NCI-H82 (cell line): ENCODE results near the gene GLB1L2.

Experiments
- DNase-seq: peaks from one replicate; lab custom pipeline; 2025; lab: John Stamatoyannopoulos, UW

GLB1L2 gene

DNA sequence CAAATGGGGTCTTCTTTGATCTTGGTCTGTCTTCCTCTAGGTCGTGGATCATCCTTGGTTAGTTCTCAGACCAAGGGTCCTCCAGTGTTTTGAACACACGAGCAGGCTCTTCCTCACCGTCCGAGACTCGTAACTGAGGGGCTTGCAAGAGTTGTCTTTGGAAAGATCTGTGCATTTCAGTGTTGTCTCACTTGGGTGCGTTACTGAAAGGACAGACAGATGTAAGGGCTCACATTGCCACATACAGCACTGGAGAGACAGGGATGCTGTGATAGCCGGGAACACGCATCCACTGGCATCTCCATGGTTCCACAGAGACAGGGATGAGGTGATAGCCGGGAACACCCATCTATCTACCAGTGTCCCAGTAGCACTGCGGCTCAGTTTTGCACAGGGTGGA lies 15.7 kb downstream of the GLB1L2 start:
- no peak for DNase-seq

- DNase-seq: no peak
Observed at GRCh38 chr11:134349109-134349801, 17.5 kb downstream of the GLB1L2 start.

DNA sequence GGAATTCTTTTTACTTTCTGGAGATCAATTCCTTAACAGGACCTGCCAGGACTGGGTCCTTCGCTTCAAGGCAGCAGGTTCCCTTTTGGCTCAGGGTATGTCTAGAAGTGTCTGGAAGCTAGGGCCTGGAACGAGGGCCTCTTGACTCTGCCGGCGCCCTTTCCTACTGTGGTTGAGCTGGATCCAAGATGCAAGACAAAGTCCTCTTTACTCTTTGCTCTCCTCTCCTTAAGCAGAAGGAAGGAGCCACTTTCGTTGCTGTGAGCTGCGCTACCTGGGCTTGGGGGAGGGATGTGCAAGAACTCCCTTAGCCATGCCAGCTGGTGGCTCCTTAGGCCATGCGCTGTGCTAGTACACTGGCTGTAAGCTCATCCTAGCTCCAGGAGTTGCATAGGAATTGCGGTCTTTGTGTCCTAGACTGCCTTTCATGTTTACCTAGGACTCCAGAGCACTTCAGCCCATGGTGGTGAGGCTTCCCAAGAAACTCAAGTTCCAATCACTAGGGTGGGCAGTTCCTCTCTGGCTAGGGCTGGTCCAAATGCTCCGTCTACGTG lies 18.1 kb downstream of the GLB1L2 start:
- no peak for DNase-seq

DNA sequence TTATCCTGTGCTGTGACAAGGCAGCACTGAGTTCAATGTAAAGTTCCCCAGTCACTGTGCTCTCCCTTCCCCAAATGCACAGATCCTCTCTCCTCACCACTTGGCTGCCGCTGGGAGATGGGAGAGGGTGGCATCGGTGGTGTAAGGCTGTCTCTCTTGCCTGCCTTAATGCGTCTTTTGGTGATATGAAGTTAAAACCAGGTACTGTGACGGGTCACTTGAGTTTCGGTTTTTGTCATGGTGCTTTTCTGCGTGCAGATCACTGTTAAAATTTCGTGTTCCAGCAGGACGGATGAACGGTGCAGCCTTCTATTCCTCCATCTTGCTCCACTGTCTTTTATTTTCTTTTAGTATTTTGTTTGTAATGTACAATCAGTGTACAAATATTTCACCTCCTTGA lies 18.6 kb downstream of the GLB1L2 start:
- DNase-seq: no peak

DNA sequence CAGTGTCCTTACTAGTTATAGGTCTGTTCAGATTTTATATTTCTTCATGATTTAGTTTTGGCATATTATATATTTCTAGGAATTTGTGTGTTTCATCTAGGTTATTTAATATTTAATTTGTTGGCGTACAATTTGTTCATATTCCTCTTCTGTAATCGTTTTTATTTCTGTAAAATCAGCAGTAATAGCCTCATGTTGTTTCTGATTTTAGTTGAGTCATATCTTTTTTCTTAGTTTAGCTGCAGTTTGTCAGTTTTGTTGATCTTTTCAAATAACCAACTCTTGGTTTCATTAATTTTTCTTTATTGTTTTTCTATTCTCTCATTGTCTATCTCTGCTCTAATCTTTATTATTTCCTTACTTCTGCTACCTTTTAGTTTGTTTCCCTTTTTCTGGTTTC lies 20.3 kb downstream of the GLB1L2 start:
- no peak for DNase-seq

GRCh38 chr11:134355136-134355535 lies 23.3 kb downstream of the GLB1L2 start:
- no peak for DNase-seq

GRCh38 chr11:134355656-134356055 lies 23.9 kb downstream of the GLB1L2 start:
- DNase-seq: no peak

- DNase-seq: no peak
Observed at GRCh38 chr11:134356656-134357544, 25.1 kb downstream of the GLB1L2 start.

GRCh38 chr11:134357545-134357839 lies 25.7 kb downstream of the GLB1L2 start:
- DNase-seq: no peak

DNA sequence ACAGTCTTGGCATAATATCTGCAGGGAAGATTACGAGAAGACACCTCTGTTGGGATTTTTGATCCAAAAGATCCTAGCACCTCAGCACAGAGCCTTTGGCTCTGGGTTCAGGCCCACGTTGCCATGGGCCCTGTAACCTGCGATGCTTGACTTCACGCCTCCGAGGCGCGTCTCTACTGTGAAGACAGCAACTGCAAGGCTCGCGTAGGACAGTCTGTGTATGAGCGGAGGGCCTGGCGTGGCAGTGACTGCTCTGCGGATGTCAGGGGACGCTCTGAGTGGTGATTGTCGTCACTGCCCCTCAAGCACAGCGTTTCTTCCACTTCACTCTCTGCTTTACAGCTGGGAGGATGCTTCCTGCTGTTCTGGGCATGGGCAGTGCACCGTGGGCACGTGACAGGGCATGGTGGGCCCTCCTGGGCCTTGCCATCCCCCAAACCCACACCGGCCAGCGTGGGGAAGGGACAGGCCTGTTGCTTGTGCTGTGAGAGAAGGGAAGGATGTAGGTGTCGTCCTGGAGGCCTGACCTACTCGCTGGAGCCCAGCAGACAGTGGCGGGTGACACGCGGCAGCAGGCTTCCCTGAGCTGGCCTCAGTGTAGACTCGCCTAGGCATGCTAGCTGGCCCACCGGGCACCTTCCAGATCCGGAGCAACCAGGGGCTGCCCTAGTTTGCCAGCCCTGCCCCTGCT lies 26.5 kb downstream of the GLB1L2 start:
- DNase-seq: no peak

DNA sequence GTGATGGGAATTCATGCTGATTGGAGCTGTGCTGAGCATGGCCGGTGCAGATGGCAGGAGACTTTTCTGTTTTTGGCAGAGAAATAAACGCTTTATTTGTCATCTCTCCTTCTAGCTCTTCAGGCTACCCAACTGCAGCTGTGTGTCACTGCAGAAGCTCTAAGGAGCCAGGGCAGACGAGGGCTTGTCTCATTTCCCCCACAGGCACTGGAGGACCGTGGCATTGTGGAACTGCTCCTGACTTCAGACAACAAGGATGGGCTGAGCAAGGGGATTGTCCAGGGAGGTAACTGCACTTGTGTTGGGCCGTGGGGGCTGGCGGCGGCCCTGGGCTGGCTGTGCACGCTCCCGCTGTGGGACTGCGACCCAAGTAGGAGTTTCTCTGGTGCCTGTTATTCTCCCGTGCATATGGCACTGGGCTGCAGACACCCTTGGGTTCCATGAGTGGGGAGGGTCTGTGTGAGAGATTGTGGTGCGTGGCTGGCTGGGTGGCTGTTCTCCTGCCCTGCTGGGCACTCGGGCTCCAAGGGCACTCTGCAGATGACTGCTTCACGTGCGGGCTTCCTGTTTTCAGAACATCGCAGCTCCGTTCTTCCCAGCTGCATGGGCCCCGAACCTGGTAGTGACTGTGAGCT lies 27.2 kb downstream of the GLB1L2 start:
- DNase-seq: no peak

DNA sequence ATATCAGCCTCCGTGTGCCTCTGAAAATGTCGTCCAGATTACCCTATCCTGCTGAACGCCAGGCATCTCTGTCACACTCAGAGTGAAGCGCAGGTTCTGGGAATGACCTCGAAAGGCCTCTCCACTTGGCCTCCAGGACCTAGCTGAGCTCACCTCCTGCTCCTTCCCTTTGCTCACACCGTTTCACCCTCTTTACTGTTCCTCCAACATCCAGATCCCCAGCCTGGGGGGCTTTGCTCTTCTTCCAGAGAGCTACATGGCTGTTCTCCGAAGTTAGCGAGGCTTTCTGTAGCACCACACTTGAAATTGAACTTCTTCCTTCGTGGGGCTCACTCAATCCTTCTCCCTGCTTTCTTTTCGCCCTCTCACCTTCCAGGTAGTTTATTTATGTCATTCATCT lies 27.9 kb downstream of the GLB1L2 start:
- DNase-seq: no peak

DNA sequence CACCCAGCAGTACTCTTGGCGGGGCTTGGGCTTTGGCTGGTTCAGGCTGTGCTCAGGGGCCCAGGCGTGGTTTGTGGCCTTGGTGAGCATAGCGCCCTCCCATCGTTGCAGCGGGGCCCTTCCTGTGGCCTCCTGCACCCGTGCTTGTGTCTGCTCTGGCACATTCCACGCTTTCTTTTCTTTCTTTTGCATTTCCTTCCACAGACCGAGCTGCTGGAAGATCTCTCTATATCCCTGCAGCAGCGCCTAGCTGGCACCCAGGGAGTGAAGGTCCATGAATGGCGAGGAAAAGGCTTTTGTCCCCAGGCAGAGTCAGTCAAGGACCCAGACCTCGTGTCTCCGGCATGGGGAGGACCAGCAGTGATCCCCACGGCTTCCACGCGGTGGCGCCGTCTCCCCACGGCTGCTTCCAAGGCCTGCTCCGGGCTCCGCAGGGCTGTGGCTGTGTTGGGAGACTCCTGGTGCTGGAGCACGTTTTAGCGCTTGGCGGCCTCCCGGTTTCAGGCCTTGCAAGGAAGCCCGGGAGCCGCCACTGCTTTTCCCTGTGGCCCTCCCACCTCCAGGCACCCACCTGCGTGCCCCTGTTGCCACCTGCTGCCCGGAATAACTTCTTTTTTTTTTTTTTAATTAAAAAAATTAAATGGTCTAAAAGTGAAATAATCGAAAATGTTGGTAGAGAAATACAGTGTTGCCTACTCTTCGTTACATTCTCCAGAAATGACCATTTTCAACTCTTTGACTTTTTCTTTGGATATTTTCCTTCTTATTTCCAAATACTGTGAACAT lies 28.5 kb downstream of the GLB1L2 start:
- peak; percentile 86 for DNase-seq

DNA sequence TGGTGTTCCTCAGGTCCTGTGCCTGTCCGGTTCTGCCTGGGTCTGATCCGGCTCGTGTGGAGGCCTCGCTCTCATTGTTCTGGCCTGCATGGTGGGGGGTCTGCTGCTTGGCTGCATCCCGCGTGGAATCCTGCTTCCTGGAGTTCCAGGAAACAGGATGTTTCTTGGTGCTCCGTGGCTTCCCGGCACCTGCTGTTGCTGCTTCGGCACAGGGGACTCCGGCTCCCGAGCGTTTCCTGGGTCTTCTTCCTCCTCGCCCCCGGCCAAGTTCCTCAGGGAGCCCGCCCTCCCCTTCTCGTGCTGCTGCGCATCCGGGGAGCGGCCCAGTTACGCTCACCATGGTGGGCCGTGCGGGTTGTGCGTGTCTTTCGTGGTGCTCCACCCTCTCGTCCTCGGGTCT lies 29.9 kb downstream of the GLB1L2 start:
- DNase-seq: no peak

DNA sequence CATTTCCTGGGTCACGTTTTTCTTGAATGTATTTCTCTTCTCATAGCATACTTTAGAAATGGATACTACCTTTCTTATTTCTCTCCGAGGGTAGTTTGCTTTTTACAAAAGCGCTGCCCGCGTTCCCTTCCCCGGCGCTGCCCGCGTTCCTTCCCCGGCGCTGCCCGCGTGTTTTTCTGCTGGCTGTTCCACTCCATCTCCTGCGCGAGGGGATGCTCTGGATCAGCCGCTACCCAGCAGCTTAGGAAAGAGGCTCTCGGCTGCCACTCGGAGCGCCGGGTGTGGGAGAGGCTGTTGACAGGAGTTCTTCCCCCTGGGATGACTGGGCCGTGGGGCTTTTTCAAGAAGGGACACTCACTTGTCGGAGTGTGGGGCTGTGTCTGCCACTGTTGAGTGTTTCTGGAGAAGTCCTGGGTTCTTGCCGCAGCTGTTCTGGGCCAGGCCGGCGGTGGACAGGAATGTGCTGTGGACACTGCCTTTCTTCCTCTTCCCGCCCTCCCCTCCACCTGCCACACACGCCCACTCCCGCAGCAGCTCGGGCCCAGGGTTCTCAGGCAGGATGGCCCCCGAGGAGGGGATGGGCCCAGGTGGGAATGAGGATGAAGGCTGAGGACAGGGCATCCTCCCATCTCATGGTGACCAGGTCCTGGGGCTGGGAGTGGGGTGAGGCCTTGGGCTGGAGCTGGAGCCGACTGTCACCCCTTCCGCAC lies 30.6 kb downstream of the GLB1L2 start:
- DNase-seq: no peak

DNA sequence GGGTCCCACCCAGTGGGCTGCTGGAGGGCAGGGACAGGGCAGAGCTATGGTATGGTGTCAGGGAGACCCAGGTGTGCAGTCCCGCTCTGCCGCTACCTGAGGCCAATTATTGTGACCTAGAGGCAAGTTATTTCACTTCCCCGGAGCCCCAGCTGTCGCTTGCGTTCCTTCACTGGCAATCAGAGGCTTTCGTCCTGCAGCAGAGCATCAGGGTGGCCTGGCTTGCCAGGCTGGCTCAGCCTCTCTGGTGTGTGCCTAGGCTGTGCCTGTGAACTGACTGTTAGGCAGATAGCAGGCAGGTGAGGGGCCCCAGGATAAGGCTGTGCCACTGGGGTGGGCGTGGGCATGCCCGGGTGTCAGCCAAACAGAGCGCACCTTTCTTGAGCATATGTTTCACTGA lies 31.4 kb downstream of the GLB1L2 start:
- no peak for DNase-seq

- DNase-seq: no peak
Observed at GRCh38 chr11:134363592-134363991, 31.8 kb downstream of the GLB1L2 start.

DNA sequence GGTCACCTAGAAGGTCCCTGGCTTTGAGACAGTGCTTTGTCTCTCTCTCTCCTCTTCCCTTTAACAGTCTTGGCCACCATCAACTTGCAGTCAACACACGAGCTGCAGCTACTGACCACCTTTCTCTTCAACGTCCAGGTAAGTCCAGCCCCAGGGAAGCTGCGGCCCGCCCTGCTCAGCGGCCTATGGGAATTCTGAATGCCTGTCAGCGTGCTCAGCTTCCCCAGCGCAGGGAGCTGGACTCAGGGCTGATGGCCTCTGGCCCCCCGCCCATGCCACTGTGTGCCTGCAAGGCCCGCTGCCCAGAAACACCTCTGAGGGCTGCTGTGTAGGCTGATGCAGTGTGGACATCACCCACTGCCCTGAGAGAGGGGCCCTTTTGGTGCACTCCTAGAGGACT lies 32.5 kb downstream of the GLB1L2 start:
- no peak for DNase-seq

DNA sequence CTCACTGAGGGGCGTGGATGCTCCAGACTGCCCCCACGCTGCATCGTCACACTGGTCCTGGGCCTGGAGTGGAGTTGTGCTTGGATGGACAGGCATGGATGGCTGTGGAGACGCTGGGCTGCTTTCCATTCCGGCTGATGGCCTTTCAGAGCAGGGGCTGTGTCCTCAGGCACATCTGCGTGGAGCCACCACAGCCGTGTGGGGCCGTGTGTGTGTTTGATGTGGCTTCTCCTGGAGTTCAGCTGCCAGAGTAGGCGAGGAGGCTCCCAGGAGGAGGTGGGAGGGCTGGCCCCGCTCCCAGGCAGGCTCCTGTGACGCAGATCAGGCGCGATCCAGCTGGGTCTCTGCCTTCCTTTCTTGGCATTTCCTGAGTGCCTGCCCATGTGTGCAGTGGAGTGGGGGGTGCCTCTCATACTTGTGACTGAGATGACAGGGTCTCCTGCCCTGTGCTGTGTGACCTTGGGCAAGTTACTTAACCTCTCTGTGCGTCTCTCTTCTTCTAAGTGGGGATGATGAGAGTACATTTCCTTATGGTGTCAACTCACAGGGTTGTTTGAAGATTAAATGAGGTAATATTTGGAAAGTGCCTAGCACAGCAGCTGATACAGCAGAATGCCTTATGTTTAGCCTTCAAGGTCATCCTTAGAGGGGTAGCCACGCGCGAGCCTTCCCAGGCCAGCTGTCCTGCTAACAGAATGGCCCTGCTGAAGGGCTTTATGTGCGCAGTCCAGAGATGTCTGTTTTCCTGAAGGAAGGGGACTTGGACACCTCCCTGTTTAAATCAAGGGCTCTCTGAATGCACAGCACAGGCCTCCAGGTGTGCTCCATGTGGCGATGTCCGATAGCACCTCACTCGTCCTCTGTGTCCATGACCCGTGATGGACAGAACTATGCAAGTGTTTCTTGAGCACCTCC lies 33.5 kb downstream of the GLB1L2 start:
- DNase-seq: no peak

GRCh38 chr11:134366254-134366653 lies 34.5 kb downstream of the GLB1L2 start:
- no peak for DNase-seq
